Activated T-helper 17 cell treated with anti-CD3 and anti-CD28 coated beads, Interleukin-2, amount 50 U/mL, for 72 hours (primary cell): ENCODE measurements around the gene MEGF6. TPM values are rescaled to one million over a fixed set of nuclear protein-coding genes. Genes with fewer than 3 reads are reported as not detected.

Experiments used
- ATAC-seq: fragments of 150-1000 bp; cut with Tn5 transposase; replicated peaks from 2 replicates; pipeline ENCODE4 v1.10.0; 2021; ENCODE audit warnings: mild to moderate bottlenecking, moderate library complexity
- H3K27ac Mint-ChIP-seq: one replicate; pipeline ENCODE4 v1.8.0; 2022; ENCODE audit warnings: mixed read lengths
- H3K27me3 Mint-ChIP-seq: one replicate; pipeline ENCODE4 v1.8.0; 2022; ENCODE audit warnings: mixed read lengths
- H3K36me3 Mint-ChIP-seq: one replicate; pipeline ENCODE4 v1.8.0; 2022; ENCODE audit warnings: low read depth, mild to moderate bottlenecking, mixed read lengths
- H3K4me1 Mint-ChIP-seq: one replicate; pipeline ENCODE4 v1.8.0; 2022; ENCODE audit warnings: mixed read lengths
- H3K4me3 Mint-ChIP-seq: one replicate; pipeline ENCODE4 v1.8.0; 2022; ENCODE audit warnings: mild to moderate bottlenecking, mixed read lengths
- H3K9me3 Mint-ChIP-seq: one replicate; pipeline ENCODE4 v1.8.0; 2022; ENCODE audit warnings: mixed read lengths
- total RNA-seq, 2 donors: library from RNA; stranded (reverse); gene quantifications; one replicate each; pipeline ENCODE4 v1.2.3, GENCODE V29; 2022

MEGF6 gene
- total RNA-seq, 2 donors from 2014 or later = 5.0 to 9.7 TPM

GRCh38 chr1:3451994-3452865 lies 159.1 kb downstream of the MEGF6 start:
- peaks cover 5% of the 10 kb centered on the region for H3K9me3 Mint-ChIP-seq
- no peaks in the 10 kb centered on the region for H3K4me1 Mint-ChIP-seq
- peaks cover 20% of the 10 kb centered on the region for H3K27me3 Mint-ChIP-seq
- no peak overlapping the region for H3K4me3 Mint-ChIP-seq
- H3K27ac Mint-ChIP-seq = no peak overlapping the region
- no peaks in the 10 kb centered on the region for H3K36me3 Mint-ChIP-seq
- no peak for ATAC-seq

GRCh38 chr1:3450983-3451382 lies 160.3 kb downstream of the MEGF6 start:
- H3K36me3 Mint-ChIP-seq = no peaks in the 10 kb centered on the region
- peaks cover 20% of the 10 kb centered on the region for H3K27me3 Mint-ChIP-seq
- no peak for ATAC-seq
- no peak overlapping the region for H3K27ac Mint-ChIP-seq
- H3K4me1 Mint-ChIP-seq = no peaks in the 10 kb centered on the region
- peaks cover 5% of the 10 kb centered on the region for H3K9me3 Mint-ChIP-seq
- no peak overlapping the region for H3K4me3 Mint-ChIP-seq

DNA sequence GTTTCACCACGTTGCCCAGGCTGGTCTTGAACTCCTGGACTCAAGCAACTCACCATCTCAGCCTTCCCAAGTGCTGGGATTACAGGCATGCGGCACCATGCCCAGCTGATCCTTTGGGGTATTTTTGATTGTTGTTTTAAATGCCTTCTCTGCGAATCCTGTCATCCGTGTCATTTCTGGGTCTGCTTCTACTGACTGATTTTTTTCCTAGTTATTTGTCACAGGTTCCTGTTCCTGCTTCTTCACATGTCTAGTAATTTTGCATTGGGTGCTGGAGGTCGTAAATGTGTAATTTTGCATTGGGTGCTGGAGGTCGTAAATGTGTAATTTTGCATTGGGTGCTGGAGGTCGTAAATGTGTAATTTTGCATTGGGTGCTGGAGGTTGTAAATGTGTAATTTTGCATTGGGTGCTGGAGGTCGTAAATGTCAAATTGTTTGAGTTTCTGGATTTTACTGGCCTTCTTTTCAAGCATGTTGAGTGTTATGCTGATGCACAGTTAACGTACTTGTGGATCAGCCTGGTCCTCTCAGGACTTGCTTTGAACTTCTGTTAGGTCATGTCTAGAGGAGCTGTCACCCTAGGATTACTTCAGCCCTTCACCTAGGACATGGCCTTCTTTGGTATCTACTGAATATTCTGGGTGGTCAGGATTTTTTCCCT lies 161.0 kb downstream of the MEGF6 start:
- no peak overlapping the region for H3K4me3 Mint-ChIP-seq
- H3K27me3 Mint-ChIP-seq = peaks cover 20% of the 10 kb centered on the region
- no peak for ATAC-seq
- H3K27ac Mint-ChIP-seq = no peak overlapping the region
- no peaks in the 10 kb centered on the region for H3K36me3 Mint-ChIP-seq
- H3K4me1 Mint-ChIP-seq = no peaks in the 10 kb centered on the region
- H3K9me3 Mint-ChIP-seq = peaks cover 5% of the 10 kb centered on the region

- Mint-ChIP-seq H3K9me3 (peaks cover 5% of the 10 kb centered on the region), H3K27ac (no peak overlapping the region), H3K4me1 (no peaks in the 10 kb centered on the region), H3K36me3 (no peaks in the 10 kb centered on the region), H3K27me3 (peaks cover 20% of the 10 kb centered on the region), H3K4me3 (no peak overlapping the region)
- no peak for ATAC-seq
Measured at GRCh38 chr1:3444736-3445135, 166.6 kb downstream of the MEGF6 start.

- no peak for ATAC-seq
- H3K9me3 Mint-ChIP-seq = peaks cover 5% of the 10 kb centered on the region
- no peaks in the 10 kb centered on the region for H3K36me3 Mint-ChIP-seq
- H3K27ac Mint-ChIP-seq = no peak overlapping the region
- H3K4me3 Mint-ChIP-seq = no peak overlapping the region
- H3K27me3 Mint-ChIP-seq = peaks cover 17% of the 10 kb centered on the region
- no peaks in the 10 kb centered on the region for H3K4me1 Mint-ChIP-seq
Measured at GRCh38 chr1:3444298-3444697, 167.0 kb downstream of the MEGF6 start.

DNA sequence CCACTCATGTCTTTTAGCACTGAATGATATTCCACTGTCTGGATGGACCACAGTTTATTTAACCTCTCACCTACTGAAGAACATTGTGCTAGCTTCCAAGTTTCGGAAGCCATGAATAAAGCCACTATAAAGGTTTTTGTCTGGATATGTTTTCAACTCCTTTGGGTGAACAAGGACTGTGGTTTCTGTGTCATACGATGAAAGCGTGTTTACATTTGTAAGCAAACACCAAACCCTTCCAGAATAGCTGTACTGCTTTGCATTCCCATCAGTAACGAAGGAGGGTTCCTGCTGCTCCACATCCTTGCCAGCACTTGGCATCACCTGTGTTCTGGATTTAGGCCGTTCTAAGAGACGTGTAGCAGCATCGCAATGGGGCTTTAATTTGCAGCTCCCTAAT lies 167.5 kb downstream of the MEGF6 start:
- H3K4me3 Mint-ChIP-seq = no peak overlapping the region
- H3K9me3 Mint-ChIP-seq = peaks cover 5% of the 10 kb centered on the region
- H3K27me3 Mint-ChIP-seq = peaks cover 17% of the 10 kb centered on the region
- no peak overlapping the region for H3K27ac Mint-ChIP-seq
- no peak for ATAC-seq
- H3K36me3 Mint-ChIP-seq = no peaks in the 10 kb centered on the region
- H3K4me1 Mint-ChIP-seq = no peaks in the 10 kb centered on the region

DNA sequence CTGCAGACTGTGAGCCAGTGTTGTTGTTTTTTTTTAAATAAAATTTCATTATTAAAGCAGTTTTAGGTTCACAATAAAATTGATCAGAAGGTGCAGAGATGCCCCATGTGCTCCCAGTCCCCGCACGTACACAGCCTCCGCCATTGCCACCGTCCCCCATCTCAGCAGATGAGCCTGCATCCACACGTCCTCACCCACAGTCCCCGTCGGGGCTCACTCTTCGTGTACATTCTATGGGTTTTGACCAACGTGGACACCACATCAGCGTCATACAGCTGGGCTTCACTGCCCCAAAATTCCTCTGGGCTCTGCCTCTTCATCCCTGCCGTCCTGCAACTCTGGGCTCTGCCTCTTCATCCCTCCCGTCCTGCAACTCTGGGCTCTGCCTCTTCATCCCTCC lies 168.4 kb downstream of the MEGF6 start:
- H3K4me3 Mint-ChIP-seq = no peak overlapping the region
- no peaks in the 10 kb centered on the region for H3K4me1 Mint-ChIP-seq
- no peaks in the 10 kb centered on the region for H3K36me3 Mint-ChIP-seq
- H3K9me3 Mint-ChIP-seq = peaks cover 2% of the 10 kb centered on the region
- H3K27me3 Mint-ChIP-seq = peaks cover 14% of the 10 kb centered on the region
- ATAC-seq = no peak
- H3K27ac Mint-ChIP-seq = no peak overlapping the region

DNA sequence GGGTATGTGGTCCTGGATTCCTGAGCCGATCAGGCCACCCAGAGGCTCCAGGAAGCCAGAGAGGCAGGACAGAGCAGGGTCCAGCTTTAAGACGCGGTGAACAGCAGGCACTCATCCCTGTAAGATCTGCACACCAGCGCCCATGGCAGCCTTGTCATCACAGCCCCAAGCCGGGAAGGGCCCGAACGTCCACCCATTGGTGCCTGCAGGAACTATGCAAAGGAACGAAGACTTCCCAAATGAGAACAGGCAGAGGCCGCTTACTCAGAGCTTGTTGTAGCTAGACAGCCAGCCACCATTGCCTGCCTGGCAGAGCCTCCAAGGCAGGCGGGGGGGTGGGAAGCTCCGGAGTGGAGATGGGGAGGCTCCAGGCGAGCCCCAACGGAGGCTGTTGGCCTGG lies 169.0 kb downstream of the MEGF6 start:
- Mint-ChIP-seq H3K4me1 (no peaks in the 10 kb centered on the region), H3K36me3 (no peaks in the 10 kb centered on the region), H3K27me3 (peaks cover 10% of the 10 kb centered on the region), H3K27ac (no peak overlapping the region), H3K4me3 (no peak overlapping the region), H3K9me3 (no peaks in the 10 kb centered on the region)
- ATAC-seq = no peak

DNA sequence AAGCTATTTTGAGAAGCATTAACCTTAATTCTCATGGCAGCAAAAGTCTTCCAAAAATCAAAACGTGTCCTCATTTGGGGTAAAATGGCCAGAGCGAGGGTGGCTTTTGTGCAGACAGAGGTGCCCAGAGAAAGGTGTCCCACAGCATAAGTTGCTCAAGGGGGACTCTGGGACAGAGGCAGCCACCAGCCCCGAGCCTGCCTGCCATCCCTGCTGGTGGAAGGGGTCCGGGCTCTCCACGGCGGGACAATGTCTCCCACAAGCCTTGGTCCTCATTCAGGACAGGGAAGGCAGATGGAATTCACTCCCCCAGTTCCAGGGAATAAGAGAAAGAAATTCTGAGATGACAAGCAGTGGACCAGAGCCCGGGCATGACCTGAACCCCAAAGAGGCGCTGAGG lies 169.4 kb downstream of the MEGF6 start:
- no peak for ATAC-seq
- Mint-ChIP-seq H3K27ac (no peak overlapping the region), H3K36me3 (no peaks in the 10 kb centered on the region), H3K9me3 (no peaks in the 10 kb centered on the region), H3K4me1 (no peaks in the 10 kb centered on the region), H3K27me3 (peaks cover 10% of the 10 kb centered on the region), H3K4me3 (no peak overlapping the region)

GRCh38 chr1:3441410-3441847 lies 169.9 kb downstream of the MEGF6 start:
- Mint-ChIP-seq H3K4me3 (no peak overlapping the region), H3K27me3 (peaks cover 10% of the 10 kb centered on the region), H3K27ac (no peak overlapping the region), H3K4me1 (no peaks in the 10 kb centered on the region), H3K9me3 (no peaks in the 10 kb centered on the region), H3K36me3 (no peaks in the 10 kb centered on the region)
- no peak for ATAC-seq

DNA sequence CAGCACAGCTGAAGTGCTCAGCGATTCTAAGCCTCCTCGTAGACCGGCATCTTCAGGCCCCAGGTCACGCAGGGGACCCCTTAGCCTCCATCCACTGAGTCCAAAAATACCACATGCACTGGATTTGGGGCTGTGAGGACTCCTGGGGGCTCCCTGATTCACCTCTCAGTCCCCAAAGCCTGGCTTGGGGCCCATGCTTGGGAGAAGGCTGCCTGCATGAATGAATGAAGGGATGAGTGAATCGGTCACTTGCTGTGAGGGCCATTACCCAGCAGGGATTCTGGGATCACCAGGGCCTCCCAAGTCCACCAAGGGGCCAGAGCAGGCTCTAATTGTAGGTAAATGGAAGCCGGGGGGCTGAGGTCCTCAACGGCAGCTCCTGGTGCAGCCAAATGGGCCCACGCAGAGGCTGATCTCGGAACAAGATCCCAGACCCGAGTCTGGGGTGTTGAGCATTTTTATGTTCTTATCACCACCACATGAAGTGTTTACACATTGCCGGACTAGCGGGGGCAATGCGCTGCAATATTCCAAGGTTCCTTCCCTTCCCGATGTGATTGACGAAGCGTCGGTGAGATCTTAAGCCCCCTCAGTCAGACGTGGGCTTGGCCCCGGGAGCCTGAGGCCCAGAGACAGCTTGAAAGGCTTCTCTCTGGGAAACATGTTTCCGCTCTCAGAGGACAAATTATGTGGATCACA lies 170.4 kb downstream of the MEGF6 start:
- no peak for ATAC-seq
- H3K4me1 Mint-ChIP-seq = no peaks in the 10 kb centered on the region

GRCh38 chr1:3440300-3440681 lies 171.0 kb downstream of the MEGF6 start:
- Mint-ChIP-seq H3K4me3 (no peak overlapping the region), H3K27me3 (peaks cover 10% of the 10 kb centered on the region), H3K27ac (no peak overlapping the region), H3K4me1 (no peaks in the 10 kb centered on the region), H3K36me3 (no peaks in the 10 kb centered on the region), H3K9me3 (no peaks in the 10 kb centered on the region)
- ATAC-seq = no peak

More for the DNA sequence above, 170.4 kb downstream of the MEGF6 start:
- no peaks in the 10 kb centered on the region for H3K9me3 Mint-ChIP-seq
- H3K27me3 Mint-ChIP-seq = peaks cover 10% of the 10 kb centered on the region
- H3K27ac Mint-ChIP-seq = no peak overlapping the region
- no peak overlapping the region for H3K4me3 Mint-ChIP-seq
- H3K36me3 Mint-ChIP-seq = no peaks in the 10 kb centered on the region
